Fibroblast of skin of right biceps (primary cell): ENCODE data around the gene TRPM1.
"Not testable (repeated sequence)": the region's sequence is repeated elsewhere in the genome, so short reads cannot be mapped to it uniquely, and the experiment has no call there.

ENCODE experiments used
- DNase-seq: peaks from one replicate; pipeline ENCODE4 v3.0.0-alpha.2; 2013

TRPM1 gene

GRCh38 chr15:31116423-31117030, 15.0 kb upstream of the TRPM1 start:
- DNase-seq: no peak

GRCh38 chr15:31111091-31111647, 9.6 kb upstream of the TRPM1 start:
- peak; percentile 26 for DNase-seq

GRCh38 chr15:31108836-31109235, 7.3 kb upstream of the TRPM1 start:
- no peak for DNase-seq

GRCh38 chr15:31106495-31107300, 5.2 kb upstream of the TRPM1 start:
- DNase-seq: no peak

- DNase-seq: no peak
Observed at GRCh38 chr15:31104003-31104402, 2.5 kb upstream of the TRPM1 start.

- no peak for DNase-seq
Observed at GRCh38 chr15:31102374-31103342, 1.1 kb upstream of the TRPM1 start.

- no peak for DNase-seq
Observed at GRCh38 chr15:31102039-31102321, 455 bp upstream of the TRPM1 start.

GRCh38 chr15:31100738-31101137, 787 bp downstream of the TRPM1 start:
- DNase-seq: no peak

GRCh38 chr15:31098953-31099740, 2.4 kb downstream of the TRPM1 start:
- DNase-seq: peak; percentile 42

- DNase-seq: no peak
Observed at GRCh38 chr15:31098491-31098917, 3.0 kb downstream of the TRPM1 start.

- DNase-seq: no peak
Observed at GRCh38 chr15:31096563-31096962, 5.0 kb downstream of the TRPM1 start.

- peak; percentile 28 for DNase-seq
Observed at GRCh38 chr15:31091481-31091880, 10.0 kb downstream of the TRPM1 start.

- no peak for DNase-seq
Observed at GRCh38 chr15:31090766-31091165, 10.8 kb downstream of the TRPM1 start.

- no peak for DNase-seq
Observed at GRCh38 chr15:31089368-31090047, 12.0 kb downstream of the TRPM1 start.

- DNase-seq: no peak
Observed at GRCh38 chr15:31088672-31089367, 12.7 kb downstream of the TRPM1 start.

- not testable (repeated sequence) for DNase-seq
Observed at GRCh38 chr15:31088041-31088440, 13.5 kb downstream of the TRPM1 start.

GRCh38 chr15:31086344-31086743, 15.2 kb downstream of the TRPM1 start:
- DNase-seq: no peak

GRCh38 chr15:31085359-31085758, 16.2 kb downstream of the TRPM1 start:
- no peak for DNase-seq

GRCh38 chr15:31084176-31084575, 17.3 kb downstream of the TRPM1 start:
- DNase-seq: no peak

GRCh38 chr15:31083370-31083780, 18.1 kb downstream of the TRPM1 start:
- no peak for DNase-seq

- DNase-seq: no peak
Observed at GRCh38 chr15:31082771-31083369, 18.7 kb downstream of the TRPM1 start.
